ENCODE measurements around the gene KCNV2. TPM values are rescaled to one million over a fixed set of nuclear protein-coding genes. Genes with fewer than 3 reads are reported as not detected.

The KCNV2 gene
- total RNA-seq, 1 experiment from 2014 or later, result 1.4 TPM

DNA sequence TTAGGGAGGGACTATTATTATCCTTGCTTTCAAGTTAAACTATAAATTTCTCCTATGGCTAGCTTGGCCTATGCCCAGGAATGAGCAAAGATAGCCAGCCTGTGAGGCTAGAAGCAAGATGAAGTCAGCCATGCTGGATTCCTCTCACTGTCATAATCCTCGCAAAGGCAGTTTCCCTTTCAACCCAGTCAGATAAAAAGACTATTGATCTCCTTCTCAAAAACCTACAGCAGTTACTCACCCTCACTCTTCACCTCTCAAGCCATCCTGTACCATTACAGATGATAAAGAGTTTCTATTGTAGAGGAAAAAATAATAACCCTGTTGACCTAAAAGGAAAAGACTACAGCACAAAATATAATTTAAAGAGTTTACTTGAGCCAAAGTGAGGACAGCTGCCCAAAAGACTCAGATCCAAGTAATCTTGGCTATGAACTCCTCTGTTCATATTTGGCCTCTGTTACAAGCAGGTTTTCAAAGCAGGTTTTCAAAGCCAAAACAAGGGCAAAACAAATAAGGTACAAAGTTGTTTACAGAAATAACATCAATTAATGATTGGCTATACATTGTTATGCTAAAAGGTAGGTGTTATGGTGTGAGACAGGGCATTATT is 41.7 kb downstream of the KCNV2 start:
- DNase-seq, result no peak
- no peaks in the 10 kb centered on the region for H3K27me3 ChIP-seq (ENCODE audit: control insufficient read depth, insufficient read depth, low read length)
- no peak overlapping the region for H3K4me3 ChIP-seq (ENCODE audit: insufficient read depth, low read depth, low read length)
- no peaks in the 10 kb centered on the region; the same call in 1 of the 2 replicates for H3K36me3 ChIP-seq (replicated peaks; ENCODE audit: control insufficient read depth, insufficient read depth, low read length)

- DNase-seq, result no peak
- no peaks in the 10 kb centered on the region for H3K27me3 ChIP-seq (ENCODE audit: control insufficient read depth, insufficient read depth, low read length)
- H3K36me3 ChIP-seq (replicated peaks; ENCODE audit: control insufficient read depth, insufficient read depth, low read length), result no peaks in the 10 kb centered on the region; the same call in 1 of the 2 replicates
- no peak overlapping the region for H3K4me3 ChIP-seq (ENCODE audit: insufficient read depth, low read depth, low read length)
Observed at GRCh38 chr9:2761424-2761823, 44.1 kb downstream of the KCNV2 start.

- Histone ChIP-seq H3K27me3 (ENCODE audit: control insufficient read depth, insufficient read depth, low read length) (no peaks in the 10 kb centered on the region), H3K4me3 (ENCODE audit: insufficient read depth, low read depth, low read length) (no peak overlapping the region), H3K36me3 (replicated peaks; ENCODE audit: control insufficient read depth, insufficient read depth, low read length) (peaks cover 1% of the 10 kb centered on the region; the same call in 1 of the 2 replicates)
- DNase-seq, result no peak
Observed at GRCh38 chr9:2764353-2764752, 47.0 kb downstream of the KCNV2 start.

DNA sequence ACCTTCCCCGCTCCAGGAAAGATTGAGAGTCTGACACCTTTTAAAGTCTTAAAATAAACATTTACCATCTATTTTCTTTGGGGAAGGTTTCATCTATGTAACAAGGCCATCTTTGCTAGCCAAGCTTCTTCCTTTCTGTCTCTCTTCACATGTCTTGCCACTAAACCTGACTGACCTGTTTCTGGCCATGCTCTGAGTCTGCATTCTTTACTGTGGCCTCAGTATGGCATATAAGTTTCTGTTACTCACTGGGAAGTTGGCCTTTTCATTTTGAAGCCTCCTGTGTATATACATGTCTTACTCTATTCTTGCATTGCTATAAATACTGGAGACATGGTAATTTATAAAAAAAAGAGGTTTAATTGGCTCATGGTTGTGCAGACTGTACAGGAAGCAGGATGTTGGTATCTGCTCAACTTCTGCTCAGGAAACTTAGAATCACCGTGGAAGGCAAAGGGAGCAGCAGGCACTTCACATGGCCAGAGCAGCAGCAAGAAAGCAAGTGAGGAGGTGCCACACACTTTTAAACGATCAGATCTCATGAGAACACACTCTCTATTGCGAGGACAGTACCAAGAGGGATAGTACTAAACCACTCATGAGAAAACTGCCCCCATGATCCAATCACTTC is 48.1 kb downstream of the KCNV2 start:
- no peak overlapping the region for H3K4me3 ChIP-seq (ENCODE audit: insufficient read depth, low read depth, low read length)
- H3K36me3 ChIP-seq (replicated peaks; ENCODE audit: control insufficient read depth, insufficient read depth, low read length), result peaks cover 3% of the 10 kb centered on the region
- DNase-seq, result no peak
- no peaks in the 10 kb centered on the region for H3K27me3 ChIP-seq (ENCODE audit: control insufficient read depth, insufficient read depth, low read length)

DNA sequence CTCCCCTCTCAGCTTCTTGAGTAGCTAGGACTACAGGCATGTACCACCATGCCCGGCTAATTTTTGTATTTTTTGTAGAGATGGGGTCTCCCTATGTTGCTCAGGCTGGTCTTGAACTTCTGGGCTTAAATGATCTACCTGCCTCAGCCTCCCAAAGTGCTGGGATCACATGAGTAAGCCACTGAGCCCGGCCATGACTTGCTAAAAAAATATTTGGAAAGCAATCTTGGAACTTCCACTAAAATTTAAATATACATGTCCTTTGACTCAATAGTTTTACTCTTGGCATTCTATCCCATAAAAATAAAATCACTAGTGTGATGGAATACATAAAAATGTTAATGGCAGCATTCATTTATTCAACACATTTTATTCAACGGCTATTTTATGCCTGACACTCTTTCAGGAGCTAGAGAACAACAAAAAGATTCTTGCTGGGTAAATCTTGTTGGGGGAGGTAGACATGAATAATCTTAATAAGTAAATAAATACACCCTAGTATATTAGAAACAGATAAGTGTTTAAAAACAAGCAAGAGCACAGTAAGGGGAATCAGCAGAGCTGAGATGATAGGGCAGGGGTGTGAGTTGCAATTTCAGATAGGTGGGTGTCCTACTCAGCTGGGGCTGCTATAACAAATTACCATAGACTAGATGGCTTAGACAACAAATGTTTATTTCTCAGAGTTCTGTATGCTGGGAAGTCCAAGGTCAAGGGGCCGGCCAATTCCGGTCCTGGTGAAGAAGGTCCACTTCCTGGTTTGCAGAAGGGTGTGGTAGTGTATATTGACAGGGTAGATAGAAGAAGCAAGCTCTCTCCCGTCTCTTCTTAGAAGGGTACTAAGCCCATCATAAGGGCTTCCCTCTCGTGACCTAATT is 50.7 kb downstream of the KCNV2 start:
- Histone ChIP-seq H3K36me3 (replicated peaks; ENCODE audit: control insufficient read depth, insufficient read depth, low read length) (peaks cover 3% of the 10 kb centered on the region), H3K4me3 (ENCODE audit: insufficient read depth, low read depth, low read length) (no peak overlapping the region), H3K27me3 (ENCODE audit: control insufficient read depth, insufficient read depth, low read length) (no peaks in the 10 kb centered on the region)
- DNase-seq, result no peak

DNA sequence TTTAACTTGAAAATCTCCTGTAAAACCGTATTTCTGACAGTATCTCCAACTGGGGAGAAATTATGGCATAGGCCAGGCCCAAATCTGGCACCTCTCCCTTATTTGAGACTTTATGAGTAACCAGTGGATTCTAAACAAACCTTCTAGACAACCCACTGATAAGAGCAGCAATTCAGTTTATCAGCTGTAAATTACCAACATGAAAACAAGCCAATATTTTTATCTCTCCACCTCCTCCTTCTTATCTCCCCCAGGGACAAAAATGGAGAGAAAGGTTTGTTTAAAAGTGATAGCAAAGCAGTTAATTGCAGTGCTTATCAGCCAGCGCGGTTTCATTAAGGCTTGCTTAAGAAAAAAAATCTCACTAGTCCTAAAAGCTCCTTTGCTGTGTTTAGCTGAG is 53.8 kb downstream of the KCNV2 start:
- Histone ChIP-seq H3K27me3 (ENCODE audit: control insufficient read depth, insufficient read depth, low read length) (no peaks in the 10 kb centered on the region), H3K4me3 (ENCODE audit: insufficient read depth, low read depth, low read length) (no peak overlapping the region), H3K36me3 (replicated peaks; ENCODE audit: control insufficient read depth, insufficient read depth, low read length) (peaks cover 5% of the 10 kb centered on the region)
- DNase-seq, result no peak

DNA sequence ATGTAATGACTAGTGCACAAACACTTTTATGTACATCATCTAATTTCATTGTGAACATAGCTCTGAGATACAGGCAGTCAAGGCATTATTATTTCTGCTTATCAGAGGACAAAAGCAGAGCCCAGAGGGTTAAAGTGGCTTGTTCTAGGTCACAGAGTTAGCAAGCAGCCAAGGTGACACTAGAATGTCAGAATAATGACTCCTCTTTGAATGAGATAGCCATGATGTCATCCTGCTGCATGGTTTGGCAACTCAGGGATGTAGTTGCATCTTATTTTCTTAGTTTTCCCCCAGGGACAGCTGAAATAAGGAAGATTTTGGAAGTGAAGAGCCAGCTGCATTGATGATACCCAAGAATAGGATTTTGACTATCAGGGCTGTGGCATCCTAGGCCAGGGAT is 54.4 kb downstream of the KCNV2 start:
- DNase-seq, result no peak
- Histone ChIP-seq H3K4me3 (ENCODE audit: insufficient read depth, low read depth, low read length) (no peak overlapping the region), H3K36me3 (replicated peaks; ENCODE audit: control insufficient read depth, insufficient read depth, low read length) (peaks cover 5% of the 10 kb centered on the region), H3K27me3 (ENCODE audit: control insufficient read depth, insufficient read depth, low read length) (no peaks in the 10 kb centered on the region)

DNA sequence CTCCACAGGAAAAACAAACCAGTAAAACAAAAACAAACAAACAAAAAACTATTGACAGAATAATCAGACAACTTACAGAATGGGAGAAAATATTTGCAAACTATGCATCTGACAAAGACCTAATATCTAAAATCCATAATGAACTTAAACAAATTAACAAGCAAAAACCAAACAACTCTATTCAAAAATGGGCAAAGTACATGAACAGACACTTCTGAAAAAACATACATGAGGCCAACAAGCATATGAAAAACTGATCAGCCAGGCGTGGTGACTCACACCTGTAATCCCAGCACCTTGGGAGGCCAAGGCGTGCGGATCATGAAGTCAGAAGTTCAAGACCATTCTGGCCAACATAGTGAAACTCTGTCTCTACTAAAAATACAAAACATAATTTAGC is 60.1 kb downstream of the KCNV2 start:
- DNase-seq, result no peak
- Histone ChIP-seq H3K36me3 (replicated peaks; ENCODE audit: control insufficient read depth, insufficient read depth, low read length) (peaks cover 11% of the 10 kb centered on the region), H3K4me3 (ENCODE audit: insufficient read depth, low read depth, low read length) (no peak overlapping the region), H3K27me3 (ENCODE audit: control insufficient read depth, insufficient read depth, low read length) (no peaks in the 10 kb centered on the region)

DNA sequence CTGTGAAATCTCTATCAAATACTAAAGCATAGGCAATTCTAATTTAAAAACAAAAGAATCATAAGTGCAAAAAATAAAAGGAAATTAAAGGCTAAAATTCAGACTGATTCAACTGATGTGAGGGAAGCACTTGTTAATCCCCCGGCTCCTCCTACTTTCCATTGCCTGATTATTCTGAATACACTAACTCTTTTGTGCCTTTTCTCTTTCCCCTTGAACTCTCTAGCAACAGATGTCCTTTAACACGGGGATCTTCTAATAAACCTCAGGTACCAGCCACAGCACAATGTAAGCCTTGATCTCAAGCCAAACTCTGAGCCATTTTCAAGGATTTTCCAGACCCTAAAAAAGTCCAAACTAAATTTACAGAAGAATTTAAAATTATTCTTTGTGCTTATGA is 61.5 kb downstream of the KCNV2 start:
- Histone ChIP-seq H3K4me3 (ENCODE audit: insufficient read depth, low read depth, low read length) (no peak overlapping the region), H3K27me3 (ENCODE audit: control insufficient read depth, insufficient read depth, low read length) (no peaks in the 10 kb centered on the region), H3K36me3 (replicated peaks; ENCODE audit: control insufficient read depth, insufficient read depth, low read length) (peaks cover 11% of the 10 kb centered on the region)
- no peak for DNase-seq

Other genes with a start within 250 kb of the KCNV2 start
- 13.5 and 21.7 TPM in 2 replicates for gene VLDLR, start 95.7 kb upstream of the KCNV2 start, total RNA-seq (2014; rRNA removed; shearing (Covaris generic))
- 47.6 and 56.2 TPM in 2 replicates for gene PUM3, start 126.6 kb downstream of the KCNV2 start, total RNA-seq (2014; rRNA removed; shearing (Covaris generic))

Data from H7 (cell line).